Gastrocnemius medialis (tissue), 4 donors: ENCODE results near the gene HMGCS2. TPM values are rescaled to one million over a fixed set of nuclear protein-coding genes. Genes with fewer than 3 reads are reported as not detected.

ENCODE experiments used
- ATAC-seq, 2 donors: fragments of 150-250 bp; one replicate each; pipeline ENCODE4 v1.9.1; 2016
- DNase-seq, 2 donors: peaks; one replicate each; pipeline ENCODE4 v3.0.0-alpha.2; 2019
- H3K27ac ChIP-seq, 4 donors: fragments of 200-600 bp; sonication (generic); 1 replicate in 1 of 4; 2 replicates in 3 of 4; pipeline ENCODE4 v1.5.1; 2016 to 2018; ENCODE audit warnings: mild to moderate bottlenecking in 2 of 4, moderate library complexity in 1 of 4
- H3K27me3 ChIP-seq, 3 donors: fragments of 200-600 bp; sonication (generic) in 2 of 3; 1 replicate in 1 of 3; 2 replicates in 2 of 3; pipeline versions ENCODE4 v1.5.1 to v1.6.0; 2016 to 2019; ENCODE audit warnings: mild to moderate bottlenecking in 1 of 3, moderate library complexity in 1 of 3
- H3K36me3 ChIP-seq, 2 donors: fragments of 200-600 bp; sonication (generic) in 1 of 2; one replicate each; pipeline ENCODE4 v1.5.1; 2017 to 2018
- H3K4me1 ChIP-seq, 2 donors: fragments of 200-600 bp; sonication (generic) in 1 of 2; one replicate each; pipeline ENCODE4 v1.5.1; 2016 to 2017; ENCODE audit warnings: mild to moderate bottlenecking in 2 of 2
- H3K4me3 ChIP-seq, 4 donors: fragments of 200-600 bp; sonication (generic) in 3 of 4; 1 replicate in 1 of 4; 2 replicates in 3 of 4; pipeline ENCODE4 v1.5.1; 2016 to 2019; ENCODE audit warnings: mild to moderate bottlenecking in 2 of 4
- H3K9me3 ChIP-seq, 3 donors: fragments of 200-600 bp; sonication (generic) in 2 of 3; 1 replicate in 1 of 3; 2 replicates in 2 of 3; pipeline ENCODE4 v1.5.1; 2016 to 2019
- POLR2A ChIP-seq, 2 donors: fragments of 450-650 bp; IDR thresholded peaks; one replicate each; pipeline ENCODE4 v1.6.1; 2017; ENCODE audit warnings: antibody characterized with exemption in 2 of 2, mild to moderate bottlenecking in 2 of 2, moderate library complexity in 2 of 2
- in situ Hi-C, 4 donors: fragments of 200-750 bp; cut with MboI; loops; one replicate each; pipeline versions ENCODE4 v1.15.0 to v1.8.0; 2017; ENCODE audit warnings: low sequenced_read_pairs in 4 of 4
- intact Hi-C: fragments of 100-400 bp; cut with DNase I; formaldehyde crosslinking; loops from one replicate; pipeline ENCODE4 v1.15.1; 2023; ENCODE audit warnings: low total_unique reads
- total RNA-seq, 4 donors: library from RNA; depleted of rRNA; stranded (reverse); fragments of >200 nt; gene quantifications; one replicate each; pipeline versions ENCODE4 v1.1.0 to v1.2.3, GENCODE V29; 2016
- TF ChIP-seq, protein P1 (sequence below), 5 experiments: fragments of 450-650 bp in 3 of 5; fragments of 200-600 bp in 2 of 5; sonication (generic) in 2 of 5; IDR thresholded peaks in 4 of 5; conservative IDR thresholded peaks in 1 of 5; 1 replicate in 4 of 5; 2 replicates in 1 of 5; pipeline ENCODE4 v1.5.1; 2016 to 2019; ENCODE audit warnings: antibody characterized with exemption in 5 of 5, mild to moderate bottlenecking in 3 of 5, moderate library complexity in 3 of 5

The HMGCS2 gene
- total RNA-seq, 4 donors from 2014 or later, result 1.2 to 9.2 (median 2.2) TPM; not detected in 1

- no peaks in the 10 kb centered on the region for H3K4me1 ChIP-seq
- ATAC-seq, result no peak
- H3K36me3 ChIP-seq, result no peaks in the 10 kb centered on the region
- in situ Hi-C loops (no loop called here), intact Hi-C loops (no loop called here)
- no peak overlapping the region for H3K4me3 ChIP-seq
- TF ChIP-seq, protein P1, sequence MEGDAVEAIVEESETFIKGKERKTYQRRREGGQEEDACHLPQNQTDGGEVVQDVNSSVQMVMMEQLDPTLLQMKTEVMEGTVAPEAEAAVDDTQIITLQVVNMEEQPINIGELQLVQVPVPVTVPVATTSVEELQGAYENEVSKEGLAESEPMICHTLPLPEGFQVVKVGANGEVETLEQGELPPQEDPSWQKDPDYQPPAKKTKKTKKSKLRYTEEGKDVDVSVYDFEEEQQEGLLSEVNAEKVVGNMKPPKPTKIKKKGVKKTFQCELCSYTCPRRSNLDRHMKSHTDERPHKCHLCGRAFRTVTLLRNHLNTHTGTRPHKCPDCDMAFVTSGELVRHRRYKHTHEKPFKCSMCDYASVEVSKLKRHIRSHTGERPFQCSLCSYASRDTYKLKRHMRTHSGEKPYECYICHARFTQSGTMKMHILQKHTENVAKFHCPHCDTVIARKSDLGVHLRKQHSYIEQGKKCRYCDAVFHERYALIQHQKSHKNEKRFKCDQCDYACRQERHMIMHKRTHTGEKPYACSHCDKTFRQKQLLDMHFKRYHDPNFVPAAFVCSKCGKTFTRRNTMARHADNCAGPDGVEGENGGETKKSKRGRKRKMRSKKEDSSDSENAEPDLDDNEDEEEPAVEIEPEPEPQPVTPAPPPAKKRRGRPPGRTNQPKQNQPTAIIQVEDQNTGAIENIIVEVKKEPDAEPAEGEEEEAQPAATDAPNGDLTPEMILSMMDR (IDR thresholded peaks at IDR 0.05 in 4 of 5, conservative IDR thresholded peaks at IDR 0.05 in 1 of 5), result no peak
- TF ChIP-seq POLR2A (IDR thresholded peaks at IDR 0.05), result no peak
- no peaks in the 10 kb centered on the region for H3K9me3 ChIP-seq
- H3K27me3 ChIP-seq, result no peaks in the 10 kb centered on the region
- no peak for DNase-seq
- H3K27ac ChIP-seq, result no peak overlapping the region
These were observed 20.7 kb downstream of the HMGCS2 start for GRCh38 chr1:119748040-119748439.

DNA sequence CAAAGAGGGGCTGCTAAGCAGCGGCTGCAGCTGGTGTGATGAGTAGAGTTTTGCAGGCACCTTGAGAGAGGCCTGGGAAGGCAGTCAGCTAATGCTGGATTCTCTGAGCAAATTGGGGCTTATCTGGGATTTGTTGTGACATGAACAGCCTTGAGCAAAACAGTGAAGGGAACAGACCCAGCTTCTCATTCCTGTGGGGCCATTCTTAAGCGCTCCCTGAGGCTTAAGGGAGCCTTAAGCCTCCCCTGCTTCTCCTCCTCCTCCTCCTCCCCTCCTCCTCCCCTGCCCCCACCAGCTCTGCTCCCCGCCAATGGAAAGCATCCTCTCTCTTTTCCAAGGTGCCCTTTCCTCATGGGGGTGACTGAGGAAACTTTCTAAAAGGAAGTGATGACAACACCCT lies 21.3 kb downstream of the HMGCS2 start:
- Histone ChIP-seq H3K9me3 (no peaks in the 10 kb centered on the region), H3K27ac (no peak overlapping the region), H3K36me3 (no peaks in the 10 kb centered on the region), H3K4me3 (no peak overlapping the region), H3K4me1 (no peaks in the 10 kb centered on the region), H3K27me3 (no peaks in the 10 kb centered on the region)
- ATAC-seq, result no peak
- TF ChIP-seq, protein P1 (IDR thresholded peaks at IDR 0.05 in 4 of 5, conservative IDR thresholded peaks at IDR 0.05 in 1 of 5), result no peak
- no peak for TF ChIP-seq POLR2A (IDR thresholded peaks at IDR 0.05)
- no peak for DNase-seq
- in situ Hi-C loops, result no loop called here
- intact Hi-C loops, result no loop called here

DNA sequence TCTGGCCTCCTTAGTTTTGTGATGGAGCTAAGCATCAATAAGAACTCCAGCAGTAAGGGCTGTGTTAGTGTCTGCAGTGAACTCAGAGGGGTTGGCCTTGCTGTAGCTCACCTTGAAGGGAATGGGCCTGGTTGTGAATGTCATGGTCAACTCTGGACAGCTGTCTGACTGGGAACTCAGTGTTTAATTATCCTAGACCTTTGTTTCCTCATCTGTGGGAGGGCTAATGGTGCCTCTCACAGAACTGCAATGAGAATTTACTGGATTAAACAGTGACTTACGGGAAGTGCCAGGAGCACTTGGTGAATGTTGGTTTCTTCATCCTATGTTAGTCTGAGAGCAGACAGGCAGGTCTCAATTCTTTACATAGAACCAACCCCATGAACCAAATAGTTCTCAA lies 23.7 kb downstream of the HMGCS2 start:
- in situ Hi-C loops, result no loop called here
- no peak for TF ChIP-seq POLR2A (IDR thresholded peaks at IDR 0.05)
- TF ChIP-seq, protein P1 (IDR thresholded peaks at IDR 0.05 in 4 of 5, conservative IDR thresholded peaks at IDR 0.05 in 1 of 5), result no peak
- Histone ChIP-seq H3K27me3 (no peaks in the 10 kb centered on the region), H3K27ac (no peak overlapping the region), H3K9me3 (no peaks in the 10 kb centered on the region), H3K4me1 (no peaks in the 10 kb centered on the region), H3K4me3 (no peak overlapping the region), H3K36me3 (no peaks in the 10 kb centered on the region)
- DNase-seq (no peak), ATAC-seq (no peak)
- intact Hi-C loops, result no loop called here

- Histone ChIP-seq H3K4me3 (no peak overlapping the region), H3K27me3 (no peaks in the 10 kb centered on the region), H3K4me1 (no peaks in the 10 kb centered on the region), H3K9me3 (no peaks in the 10 kb centered on the region), H3K27ac (no peak overlapping the region), H3K36me3 (no peaks in the 10 kb centered on the region)
- intact Hi-C loops (loop anchor here (5.0 kb wide), 1 partner anchor 63 kb away; no protein-coding TSS in a partner anchor), in situ Hi-C loops (no loop called here)
- DNase-seq (no peak), ATAC-seq (no peak)
- TF ChIP-seq, protein P1 (IDR thresholded peaks at IDR 0.05 in 4 of 5, conservative IDR thresholded peaks at IDR 0.05 in 1 of 5), result no peak
- no peak for TF ChIP-seq POLR2A (IDR thresholded peaks at IDR 0.05)
These were observed 24.1 kb downstream of the HMGCS2 start for GRCh38 chr1:119744598-119744942.
